Naive thymus-derived CD8-positive, alpha-beta T cell (primary cell): ENCODE results near the gene KCNH6. TPM values are rescaled to one million over a fixed set of nuclear protein-coding genes. Genes with fewer than 3 reads are reported as not detected.

ENCODE experiments used
- ATAC-seq, 2 donors: fragments of 150-1000 bp; cut with Tn5 transposase in 1 of 2; sonication (Bioruptor Pico), chemical (Tn5 transposase) in 1 of 2; 1 replicate in 1 of 2; 2 replicates in 1 of 2; pipeline ENCODE4 v1.10.0; 2021; ENCODE audit warnings: mild to moderate bottlenecking in 2 of 2, moderate library complexity in 2 of 2
- POLR2A ChIA-PET: fragments of 350-600 bp; sonication (Branson Sonifier 250); formaldehyde crosslinking; loops from one replicate; lab custom pipeline; 2021; ENCODE audit warnings: antibody characterized with exemption; lab: Charles Lee
- DNase-seq, 10 donors: peaks; one replicate each; pipeline versions ENCODE4 v3.0.0 to v3.0.0-alpha.2; 2020 to 2022
- H3K27ac Mint-ChIP-seq, 10 donors: one replicate each; pipeline ENCODE4 v1.8.0; 2020 to 2022; ENCODE audit warnings: mild to moderate bottlenecking in 10 of 10, mixed read lengths in 10 of 10, moderate library complexity in 4 of 10, inconsistent platforms in 1 of 10
- H3K27me3 Mint-ChIP-seq, 5 donors: one replicate each; pipeline ENCODE4 v1.8.0; 2021 to 2022; ENCODE audit warnings: mixed read lengths in 5 of 5
- H3K36me3 Mint-ChIP-seq, 3 donors: one replicate each; pipeline ENCODE4 v1.8.0; 2020 to 2022; ENCODE audit warnings: mixed read lengths in 3 of 3, mild to moderate bottlenecking in 2 of 3, inconsistent platforms in 1 of 3
- H3K4me1 Mint-ChIP-seq, 4 donors: one replicate each; pipeline ENCODE4 v1.8.0; 2021 to 2022; ENCODE audit warnings: mixed read lengths in 4 of 4
- H3K4me3 Mint-ChIP-seq, 10 donors: one replicate each; pipeline ENCODE4 v1.8.0; 2020 to 2022; ENCODE audit warnings: mild to moderate bottlenecking in 10 of 10, mixed read lengths in 10 of 10, moderate library complexity in 6 of 10, inconsistent platforms in 1 of 10
- H3K9me3 Mint-ChIP-seq, 9 donors: one replicate each; pipeline ENCODE4 v1.8.0; 2020 to 2022; ENCODE audit warnings: mixed read lengths in 9 of 9, mild to moderate bottlenecking in 3 of 9, inconsistent platforms in 1 of 9, moderate library complexity in 1 of 9
- polyA plus RNA-seq, 3 donors: library from polyadenylated mRNA; unstranded; fragments of 300-500 nt; fragmentation: Illumina TruSeq; gene quantifications; one replicate each; pipeline ENCODE4 v1.2.3, GENCODE V29; 2021
- total RNA-seq, 8 experiments: library from RNA in 2 of 8; stranded (reverse) in 2 of 8; gene quantifications; one replicate each; pipeline ENCODE4 v1.2.3 and lab custom pipeline; 2021 to 2026

KCNH6 gene
- total and polyA plus RNA-seq, 5 experiments from 2014 or later: not detected

DNA sequence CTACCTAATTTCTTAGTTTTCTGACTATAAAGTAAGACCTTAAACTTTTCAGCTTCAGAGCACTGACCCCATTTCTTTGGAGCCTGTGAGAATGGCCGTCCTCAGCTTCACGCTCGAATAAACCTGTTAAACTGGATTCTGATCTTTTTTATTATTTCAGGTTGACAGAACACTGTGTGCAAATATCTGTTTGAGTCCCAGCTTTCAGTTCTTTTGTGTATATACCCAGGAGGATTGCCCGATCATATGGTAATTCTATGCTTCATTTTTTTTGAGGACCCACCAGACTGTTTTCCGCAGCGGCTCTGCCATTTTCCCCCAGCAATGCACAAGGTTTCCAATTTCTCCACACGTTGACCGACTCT lies 19.8 kb upstream of the KCNH6 start:
- H3K9me3 Mint-ChIP-seq: peaks cover 0 to 7% (median 3%) of the 10 kb centered on the region in 9 donors
- no peak overlapping the region for H3K4me3 Mint-ChIP-seq
- no peaks in the 10 kb centered on the region for H3K4me1 Mint-ChIP-seq
- H3K36me3 Mint-ChIP-seq: peaks cover 0 to 7% (median 0%) of the 10 kb centered on the region in 3 donors
- DNase-seq (no peak), ATAC-seq (no peak)
- POLR2A ChIA-PET: no interaction called here
- H3K27me3 Mint-ChIP-seq: peaks cover 9 to 59% (median 39%) of the 10 kb centered on the region in 5 donors
- H3K27ac Mint-ChIP-seq: no peak overlapping the region

DNA sequence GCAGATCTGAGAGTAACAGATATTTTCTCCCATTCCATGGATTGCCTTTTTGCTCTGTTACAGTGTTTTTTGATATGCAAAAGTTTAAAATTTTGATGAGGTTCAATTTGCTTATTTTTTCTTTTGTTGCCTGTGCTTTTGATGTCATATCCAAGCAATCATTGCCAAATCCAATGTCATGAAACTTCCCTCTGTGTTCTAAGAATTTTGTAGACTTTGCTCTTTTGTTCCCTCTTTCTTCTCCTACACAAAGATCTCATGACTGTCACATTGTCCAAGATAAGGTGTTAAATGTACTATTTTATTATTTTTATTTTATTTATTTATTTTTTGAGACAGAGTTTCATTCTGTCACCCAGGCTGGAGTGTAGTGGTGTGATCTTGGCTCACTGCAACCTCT lies 18.9 kb upstream of the KCNH6 start:
- POLR2A ChIA-PET: no interaction called here
- Mint-ChIP-seq H3K27me3 (peaks cover 9 to 65% (median 43%) of the 10 kb centered on the region in 5 donors), H3K4me1 (no peaks in the 10 kb centered on the region), H3K36me3 (peaks cover 0 to 7% (median 0%) of the 10 kb centered on the region in 3 donors), H3K9me3 (peaks cover 0 to 7% (median 3%) of the 10 kb centered on the region in 9 donors), H3K27ac (no peak overlapping the region), H3K4me3 (no peak overlapping the region)
- no peak for DNase-seq
- ATAC-seq: no peak

GRCh38 chr17:63505341-63505740 lies 17.8 kb upstream of the KCNH6 start:
- Mint-ChIP-seq H3K9me3 (peaks cover 0 to 7% (median 3%) of the 10 kb centered on the region in 9 donors), H3K4me1 (no peaks in the 10 kb centered on the region), H3K36me3 (peaks cover 0 to 7% (median 0%) of the 10 kb centered on the region in 3 donors), H3K27me3 (peaks cover 9 to 65% (median 43%) of the 10 kb centered on the region in 5 donors), H3K27ac (no peak overlapping the region), H3K4me3 (no peak overlapping the region)
- POLR2A ChIA-PET: no interaction called here
- DNase-seq: no peak
- no peak for ATAC-seq

- H3K27ac Mint-ChIP-seq: no peak overlapping the region
- POLR2A ChIA-PET: no interaction called here
- H3K4me3 Mint-ChIP-seq: no peak overlapping the region
- H3K36me3 Mint-ChIP-seq: peaks cover 0 to 7% (median 0%) of the 10 kb centered on the region in 3 donors
- no peak for ATAC-seq
- peaks cover 0 to 7% (median 3%) of the 10 kb centered on the region in 9 donors for H3K9me3 Mint-ChIP-seq
- no peak for DNase-seq
- peaks cover 9 to 52% (median 34%) of the 10 kb centered on the region in 5 donors for H3K27me3 Mint-ChIP-seq
- no peaks in the 10 kb centered on the region for H3K4me1 Mint-ChIP-seq
These were observed 16.5 kb upstream of the KCNH6 start for GRCh38 chr17:63506627-63507026.

DNA sequence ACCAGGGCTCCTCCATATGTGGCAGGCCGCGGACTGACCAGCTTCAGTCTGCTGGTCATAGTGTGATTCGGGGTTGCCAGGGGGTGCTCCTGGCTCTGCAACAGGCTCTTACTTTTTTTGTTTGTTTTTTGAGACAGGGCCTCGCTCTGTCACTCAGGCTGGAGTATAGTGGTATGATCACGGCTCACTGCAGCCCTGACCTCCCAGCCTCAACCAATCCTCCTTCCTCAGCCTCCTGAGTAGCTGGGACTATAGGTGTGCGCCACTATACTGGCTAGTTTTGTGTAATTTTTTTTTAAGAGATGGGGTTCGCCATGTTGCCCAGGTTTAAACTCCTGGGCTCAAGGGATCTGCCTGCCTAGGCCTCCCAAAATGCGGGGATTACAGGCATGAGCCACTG lies 11.8 kb upstream of the KCNH6 start:
- DNase-seq: no peak
- H3K9me3 Mint-ChIP-seq: no peaks in the 10 kb centered on the region

GRCh38 chr17:63512388-63512787 lies 10.8 kb upstream of the KCNH6 start:
- POLR2A ChIA-PET: no interaction called here
- H3K9me3 Mint-ChIP-seq: no peaks in the 10 kb centered on the region
- H3K27ac Mint-ChIP-seq: no peak overlapping the region

More for the DNA sequence above, 11.8 kb upstream of the KCNH6 start:
- no peak for ATAC-seq
- no peaks in the 10 kb centered on the region for H3K36me3 Mint-ChIP-seq
- H3K4me1 Mint-ChIP-seq: no peaks in the 10 kb centered on the region
- POLR2A ChIA-PET: no interaction called here
- no peak overlapping the region for H3K4me3 Mint-ChIP-seq
- H3K27ac Mint-ChIP-seq: no peak overlapping the region
- peaks cover 2 to 33% (median 16%) of the 10 kb centered on the region in 5 donors for H3K27me3 Mint-ChIP-seq

GRCh38 chr17:63512896-63513644 lies 10.1 kb upstream of the KCNH6 start:
- H3K4me3 Mint-ChIP-seq: no peak overlapping the region
- ATAC-seq (no peak), DNase-seq (no peak)
- no peaks in the 10 kb centered on the region for H3K36me3 Mint-ChIP-seq
- H3K9me3 Mint-ChIP-seq: no peaks in the 10 kb centered on the region
- POLR2A ChIA-PET: no interaction called here
- no peak overlapping the region for H3K27ac Mint-ChIP-seq
- H3K4me1 Mint-ChIP-seq: no peaks in the 10 kb centered on the region
- H3K27me3 Mint-ChIP-seq: peaks cover 0 to 18% (median 9%) of the 10 kb centered on the region in 5 donors

More at GRCh38 chr17:63512388-63512787, 10.8 kb upstream of the KCNH6 start:
- ATAC-seq (no peak), DNase-seq (no peak)
- no peak overlapping the region for H3K4me3 Mint-ChIP-seq
- H3K4me1 Mint-ChIP-seq: no peaks in the 10 kb centered on the region
- H3K27me3 Mint-ChIP-seq: peaks cover 0 to 22% (median 10%) of the 10 kb centered on the region in 5 donors
- H3K36me3 Mint-ChIP-seq: no peaks in the 10 kb centered on the region

- no peaks in the 10 kb centered on the region for H3K9me3 Mint-ChIP-seq
- no peak for DNase-seq
- peaks cover 0 to 10% (median 3%) of the 10 kb centered on the region in 5 donors for H3K27me3 Mint-ChIP-seq
- H3K36me3 Mint-ChIP-seq: no peaks in the 10 kb centered on the region
- no peak overlapping the region for H3K4me3 Mint-ChIP-seq
- ATAC-seq: no peak
- no peaks in the 10 kb centered on the region for H3K4me1 Mint-ChIP-seq
- POLR2A ChIA-PET: no interaction called here
- H3K27ac Mint-ChIP-seq: no peak overlapping the region
These were observed 8.7 kb upstream of the KCNH6 start for GRCh38 chr17:63514477-63514876.

GRCh38 chr17:63514974-63515373 lies 8.2 kb upstream of the KCNH6 start:
- ATAC-seq: no peak
- Mint-ChIP-seq H3K4me3 (no peak overlapping the region), H3K36me3 (no peaks in the 10 kb centered on the region), H3K27me3 (peaks cover 0 to 12% (median 3%) of the 10 kb centered on the region in 5 donors), H3K4me1 (no peaks in the 10 kb centered on the region), H3K9me3 (no peaks in the 10 kb centered on the region), H3K27ac (no peak overlapping the region)
- DNase-seq: no peak
- POLR2A ChIA-PET: no interaction called here

- H3K36me3 Mint-ChIP-seq: no peaks in the 10 kb centered on the region
- H3K4me3 Mint-ChIP-seq: no peak overlapping the region
- no peak for ATAC-seq
- H3K9me3 Mint-ChIP-seq: no peaks in the 10 kb centered on the region
- POLR2A ChIA-PET: no interaction called here
- no peaks in the 10 kb centered on the region for H3K4me1 Mint-ChIP-seq
- peaks cover 0 to 12% (median 3%) of the 10 kb centered on the region in 5 donors for H3K27me3 Mint-ChIP-seq
- no peak for DNase-seq
- H3K27ac Mint-ChIP-seq: no peak overlapping the region
These were observed 7.7 kb upstream of the KCNH6 start for GRCh38 chr17:63515426-63515825.

- Mint-ChIP-seq H3K9me3 (no peaks in the 10 kb centered on the region), H3K4me1 (no peaks in the 10 kb centered on the region), H3K36me3 (no peaks in the 10 kb centered on the region), H3K4me3 (no peak overlapping the region), H3K27ac (no peak overlapping the region), H3K27me3 (peaks cover 4 to 21% (median 15%) of the 10 kb centered on the region in 5 donors)
- DNase-seq (no peak), ATAC-seq (no peak)
- POLR2A ChIA-PET: no interaction called here
These were observed 6.0 kb upstream of the KCNH6 start for GRCh38 chr17:63516910-63517824.

GRCh38 chr17:63517825-63518534 lies 5.2 kb upstream of the KCNH6 start:
- POLR2A ChIA-PET: no interaction called here
- H3K27ac Mint-ChIP-seq: no peak overlapping the region
- no peaks in the 10 kb centered on the region for H3K4me1 Mint-ChIP-seq
- H3K4me3 Mint-ChIP-seq: no peak overlapping the region
- H3K36me3 Mint-ChIP-seq: no peaks in the 10 kb centered on the region
- DNase-seq (no peak), ATAC-seq (no peak)
- H3K9me3 Mint-ChIP-seq: no peaks in the 10 kb centered on the region
- peaks cover 4 to 26% (median 16%) of the 10 kb centered on the region in 5 donors for H3K27me3 Mint-ChIP-seq
